NCI-H345 treated with DMSO at 0.1 percent for 48 hours (cell line): Measurements from ENCODE around the gene VWA2.

Source experiments
- DNase-seq: peaks from one replicate; lab custom pipeline; 2025; ENCODE audit not compliant: unreplicated experiment; lab: John Stamatoyannopoulos, UW

VWA2 gene

DNA sequence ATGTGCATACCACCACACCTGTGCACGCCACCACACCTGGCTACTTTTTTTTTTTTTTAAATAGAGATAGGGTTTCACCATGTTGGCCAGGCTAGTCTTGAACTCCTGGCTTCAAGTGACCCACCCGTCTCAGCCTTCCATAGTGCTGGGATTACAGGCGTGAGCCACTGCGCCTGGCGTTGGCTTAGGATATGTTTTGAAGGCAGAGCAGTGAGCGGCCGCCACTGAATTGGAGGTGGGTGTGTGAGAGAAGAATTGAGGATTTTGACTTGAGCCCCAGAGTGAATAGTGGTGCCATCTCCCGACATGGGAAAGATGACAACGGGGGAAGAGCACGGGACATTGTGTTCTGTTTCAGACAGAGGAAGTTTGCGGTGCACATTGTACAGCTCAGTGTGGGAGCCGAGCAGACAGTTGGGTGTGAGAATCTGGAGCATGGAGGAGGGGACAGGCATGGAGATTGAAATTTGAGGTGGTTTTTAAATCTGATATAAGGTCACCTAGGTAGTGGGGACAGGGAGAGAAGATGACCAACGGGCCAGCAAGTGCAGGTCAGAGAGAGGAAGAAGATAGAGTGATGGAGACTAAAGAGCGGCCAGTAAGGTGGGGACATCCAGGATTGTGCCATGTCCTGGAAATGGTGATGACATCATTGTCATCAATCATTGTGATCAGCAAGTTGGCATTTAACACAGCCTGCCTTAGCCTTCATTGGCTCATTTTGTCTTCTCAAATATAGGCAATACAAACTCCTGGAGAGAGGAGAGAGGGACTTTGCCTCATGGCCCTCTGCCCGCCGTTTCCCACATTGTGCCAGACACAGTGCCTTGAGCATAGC is 35.8 kb downstream of the VWA2 start:
- no peak for DNase-seq

DNA sequence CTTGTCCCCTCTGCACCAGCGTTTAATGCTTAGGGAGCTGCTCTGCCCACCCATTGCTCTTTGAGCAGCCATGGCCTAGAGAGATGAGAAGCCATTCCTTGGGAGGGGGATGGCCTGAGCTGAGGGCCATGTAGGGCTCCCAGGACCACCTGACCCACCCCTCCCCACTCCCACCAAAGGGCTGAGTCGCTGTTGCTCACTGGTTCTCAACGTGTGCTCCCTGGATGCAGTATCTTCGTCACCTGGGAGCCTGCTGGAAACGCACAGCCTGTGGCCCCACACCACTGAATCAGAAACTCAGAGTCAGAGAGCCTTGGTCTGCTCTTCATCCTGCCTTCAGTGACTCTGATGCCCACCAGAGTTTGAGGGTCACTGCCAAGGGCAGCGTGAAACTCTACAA is 37.0 kb downstream of the VWA2 start:
- no peak for DNase-seq

DNA sequence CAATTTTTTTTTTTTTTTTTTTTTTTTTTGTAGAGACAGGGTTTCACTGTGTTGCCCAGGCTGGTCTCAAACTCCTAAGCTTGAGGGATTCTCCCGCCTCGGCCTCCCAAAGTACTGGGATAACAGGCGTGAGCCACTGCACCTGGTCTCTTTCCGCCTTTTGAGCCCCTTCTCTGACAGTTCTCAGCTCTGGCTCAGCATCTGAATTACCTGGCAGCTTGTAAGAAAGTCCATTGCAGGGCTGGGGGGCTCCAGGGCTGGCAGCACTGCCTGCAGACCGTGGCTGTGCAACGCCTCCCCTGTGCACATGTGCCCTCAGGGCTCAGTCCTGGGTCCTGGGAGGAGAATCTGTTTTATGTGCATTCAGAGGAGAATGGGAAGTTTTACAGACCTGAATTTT is 37.6 kb downstream of the VWA2 start:
- no peak for DNase-seq

DNA sequence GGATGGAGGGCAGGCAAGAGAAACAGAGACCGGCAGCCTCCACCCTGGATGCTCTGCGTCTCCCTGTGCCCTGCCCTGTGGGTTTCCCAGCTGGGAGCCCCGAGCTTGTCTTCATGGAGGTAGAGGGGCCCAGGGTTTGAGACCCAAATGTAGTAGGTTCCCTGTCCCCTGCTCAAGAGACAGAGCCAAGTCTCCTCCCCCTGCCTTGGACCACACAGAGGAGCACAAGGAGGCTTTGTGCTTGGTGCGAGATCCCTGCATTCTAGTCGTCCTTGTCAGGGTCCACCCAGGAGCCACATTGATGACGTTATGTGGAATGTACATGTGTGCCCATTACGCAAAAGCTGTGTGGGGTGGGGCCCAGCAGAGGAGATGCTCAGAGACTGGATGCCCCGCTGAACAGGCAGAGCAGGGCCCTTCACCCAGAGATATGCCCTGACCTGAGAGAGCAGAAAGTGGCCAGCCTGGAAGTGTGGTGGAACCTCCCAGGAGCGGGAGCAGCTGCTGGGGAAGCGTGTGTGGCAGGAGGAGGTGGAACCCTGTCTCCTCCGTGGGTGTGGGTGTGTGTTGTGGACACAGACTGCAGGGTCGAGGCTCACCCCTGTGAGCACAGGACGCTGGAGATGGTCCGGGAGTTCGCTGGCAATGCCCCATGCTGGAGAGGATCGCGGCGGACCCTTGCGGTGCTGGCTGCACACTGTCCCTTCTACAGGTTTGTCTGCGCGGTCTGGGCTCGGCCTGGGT is 39.3 kb downstream of the VWA2 start:
- no peak for DNase-seq

DNA sequence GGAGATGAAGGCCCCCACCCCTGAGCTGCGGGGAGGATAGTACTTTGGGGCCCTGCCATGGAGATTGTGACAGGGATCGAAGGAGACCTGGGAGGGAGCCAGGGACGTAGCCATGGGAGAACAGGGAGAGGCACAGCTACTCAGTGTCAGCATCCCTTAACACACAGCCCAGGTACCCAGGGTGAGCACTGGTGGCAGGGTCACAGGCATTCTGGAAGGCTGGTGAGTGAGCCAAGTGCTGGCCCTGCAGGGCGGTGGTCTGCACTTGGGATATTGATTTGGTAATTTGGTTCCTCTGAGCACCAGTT is 39.8 kb downstream of the VWA2 start:
- no peak for DNase-seq

DNA sequence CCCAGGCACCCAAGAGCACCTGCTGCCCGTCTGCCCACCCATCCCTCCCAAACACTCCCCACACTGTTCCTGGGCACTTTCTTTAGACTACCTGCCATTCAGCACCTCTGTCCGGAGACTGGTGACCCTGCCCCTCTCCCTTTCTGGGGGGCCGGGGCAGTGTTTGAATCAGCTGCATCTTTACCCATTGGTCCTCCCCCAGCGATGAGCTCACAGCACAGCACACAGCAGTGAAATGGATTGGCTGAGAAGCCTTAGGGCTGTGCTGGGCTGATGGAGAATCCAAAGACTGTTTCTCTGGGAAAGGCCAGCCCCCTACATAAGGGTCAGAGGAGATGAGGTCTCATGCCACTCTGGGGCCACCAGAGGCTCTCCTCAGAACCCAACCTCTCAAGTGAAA is 40.2 kb downstream of the VWA2 start:
- DNase-seq = no peak

DNA sequence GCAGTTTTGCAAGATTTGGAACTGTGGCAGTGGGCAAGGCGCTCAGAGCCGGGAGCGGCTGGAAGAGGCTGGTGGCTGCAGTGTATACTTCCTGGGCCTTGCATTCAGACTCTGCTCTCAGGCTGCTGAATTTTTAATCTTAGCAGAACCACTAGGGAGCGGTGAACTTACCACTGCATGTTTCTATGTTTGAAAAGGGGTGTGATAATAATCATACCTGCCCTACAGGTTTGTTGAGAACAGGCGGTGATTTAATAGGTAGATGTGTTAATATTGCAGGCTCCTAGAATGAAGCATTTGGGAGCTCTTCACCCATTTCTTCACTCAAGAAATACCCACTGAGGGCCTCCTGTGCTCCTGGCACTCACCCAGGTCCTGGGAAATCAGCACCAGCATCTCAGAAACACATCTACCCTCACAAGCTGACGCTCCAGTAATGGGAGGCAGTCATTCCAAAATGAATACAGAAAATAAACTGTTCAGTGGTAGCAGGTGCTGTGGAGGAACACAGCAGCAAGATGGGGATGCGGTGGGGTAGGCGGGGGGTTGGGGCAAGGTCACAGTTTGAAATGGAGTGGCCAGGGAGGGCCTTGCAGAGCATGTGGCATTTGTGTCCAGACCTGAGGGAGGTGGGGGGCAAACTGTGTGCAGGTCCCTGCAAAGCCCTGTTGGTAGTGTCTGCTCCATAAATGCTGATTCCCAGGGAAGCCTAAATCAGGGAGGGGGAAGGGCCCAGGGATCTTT is 41.0 kb downstream of the VWA2 start:
- DNase-seq = no peak

DNA sequence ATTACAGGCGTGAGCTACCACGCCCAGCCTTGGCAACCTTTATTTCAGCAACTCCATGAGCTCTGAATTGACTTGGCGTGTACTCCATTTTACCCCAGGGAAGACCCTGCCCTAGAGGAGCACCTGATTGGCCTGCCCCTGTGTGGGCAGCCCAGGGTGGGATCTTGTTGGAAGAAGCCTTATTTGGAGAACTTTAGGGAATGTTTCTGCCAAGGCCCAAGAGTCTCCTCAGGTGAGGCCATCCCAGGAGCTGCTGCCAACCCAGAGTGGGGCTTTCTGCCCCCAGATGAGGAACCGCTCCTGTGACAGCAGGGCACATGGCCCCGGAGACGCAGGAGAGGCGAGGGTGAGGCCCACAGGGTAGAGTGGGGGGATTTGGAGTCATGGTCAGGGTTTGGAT is 42.0 kb downstream of the VWA2 start:
- DNase-seq = no peak

- DNase-seq = no peak
Observed at GRCh38 chr10:114281461-114281860, 42.4 kb downstream of the VWA2 start.

DNA sequence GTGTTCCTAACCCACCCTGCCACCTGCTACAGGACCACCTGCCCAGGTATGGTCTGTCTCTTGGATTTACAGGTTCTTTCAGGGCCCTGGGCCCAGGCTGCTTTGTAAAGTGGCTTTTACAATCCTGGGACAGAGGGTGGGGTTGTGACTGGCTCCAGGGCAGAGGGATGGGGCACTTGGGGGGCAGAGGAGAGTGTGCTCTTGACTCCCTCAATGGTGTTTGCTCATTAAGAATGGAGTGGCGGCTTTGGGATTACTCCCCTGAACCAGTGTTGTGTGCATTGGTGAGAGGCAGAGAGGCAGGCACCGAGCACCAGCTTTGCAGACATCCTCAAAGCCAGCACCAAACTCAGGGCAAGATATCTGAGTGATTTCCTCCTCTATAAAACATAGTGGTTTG is 43.5 kb downstream of the VWA2 start:
- DNase-seq = no peak

DNA sequence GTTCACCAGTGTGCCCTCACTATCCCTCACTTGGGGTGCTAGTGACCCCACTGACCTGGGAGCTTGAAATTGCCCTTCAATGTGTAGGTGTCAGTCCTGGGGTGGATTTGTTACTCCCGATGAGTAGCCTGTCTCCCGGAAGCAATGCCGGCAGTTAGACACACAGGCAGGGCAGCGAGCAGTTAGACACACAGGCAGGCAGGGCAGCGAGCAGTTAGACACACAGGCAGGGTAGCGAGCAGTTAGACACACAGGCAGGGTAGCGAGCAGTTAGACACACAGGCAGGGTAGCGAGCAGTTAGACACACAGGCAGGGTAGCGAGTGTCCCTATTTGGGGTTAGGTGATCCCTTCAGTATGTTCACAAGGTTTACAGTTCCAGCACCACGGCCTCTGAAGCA is 44.0 kb downstream of the VWA2 start:
- DNase-seq = no peak

- DNase-seq = no peak
Observed at GRCh38 chr10:114283535-114284234, 44.6 kb downstream of the VWA2 start.

GRCh38 chr10:114284346-114285071 is 45.5 kb downstream of the VWA2 start:
- no peak for DNase-seq

GRCh38 chr10:114285961-114286441 is 46.9 kb downstream of the VWA2 start:
- DNase-seq = no peak

DNA sequence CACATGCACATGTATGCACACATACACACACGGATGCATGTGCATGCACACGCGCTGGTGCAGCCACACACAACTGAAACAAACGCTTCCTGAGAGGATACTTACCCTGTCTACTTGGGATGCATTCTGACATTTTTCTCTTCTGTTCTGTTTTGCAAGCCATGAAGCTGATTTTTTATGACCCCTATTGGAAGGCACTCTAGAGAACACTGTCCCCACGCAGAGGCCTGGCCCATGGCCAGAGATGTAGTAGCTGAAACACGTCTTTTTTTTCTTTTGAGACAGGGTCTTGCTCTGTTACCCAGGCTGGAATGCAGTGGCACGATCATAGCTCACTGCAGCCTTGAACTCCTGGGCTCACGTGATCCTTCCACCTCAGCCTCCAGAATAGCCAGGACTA is 47.9 kb downstream of the VWA2 start:
- no peak for DNase-seq

- DNase-seq = no peak
Observed at GRCh38 chr10:114288424-114289095, 49.5 kb downstream of the VWA2 start.

DNA sequence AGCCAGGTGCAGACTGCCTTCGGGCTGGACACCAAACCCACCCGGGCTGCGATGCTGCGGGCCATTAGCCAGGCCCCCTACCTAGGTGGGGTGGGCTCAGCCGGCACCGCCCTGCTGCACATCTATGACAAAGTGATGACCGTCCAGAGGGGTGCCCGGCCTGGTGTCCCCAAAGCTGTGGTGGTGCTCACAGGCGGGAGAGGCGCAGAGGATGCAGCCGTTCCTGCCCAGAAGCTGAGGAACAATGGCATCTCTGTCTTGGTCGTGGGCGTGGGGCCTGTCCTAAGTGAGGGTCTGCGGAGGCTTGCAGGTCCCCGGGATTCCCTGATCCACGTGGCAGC is 50.0 kb downstream of the VWA2 start:
- DNase-seq = no peak

GRCh38 chr10:114290038-114290437 is 51.0 kb downstream of the VWA2 start:
- DNase-seq = no peak

DNA sequence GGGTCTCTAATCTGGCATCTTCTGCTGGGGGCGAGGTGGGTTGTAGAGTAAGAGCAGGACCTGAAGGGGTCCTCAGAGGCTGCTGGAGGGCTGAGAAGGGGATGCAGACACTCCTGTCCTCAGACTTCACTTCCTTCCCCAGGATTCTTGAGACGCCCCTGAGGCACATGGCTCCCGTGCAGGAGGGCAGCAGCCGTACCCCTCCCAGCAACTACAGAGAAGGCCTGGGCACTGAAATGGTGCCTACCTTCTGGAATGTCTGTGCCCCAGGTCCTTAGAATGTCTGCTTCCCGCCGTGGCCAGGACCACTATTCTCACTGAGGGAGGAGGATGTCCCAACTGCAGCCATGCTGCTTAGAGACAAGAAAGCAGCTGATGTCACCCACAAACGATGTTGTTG is 52.0 kb downstream of the VWA2 start:
- no peak for DNase-seq

GRCh38 chr10:114291516-114291915 is 52.5 kb downstream of the VWA2 start:
- no peak for DNase-seq
